Fibroblast of lung (primary cell): ENCODE data around the gene HDAC3. TPM values are rescaled to one million over a fixed set of nuclear protein-coding genes. Genes with fewer than 3 reads are reported as not detected.

ENCODE experiments used
- DNase-seq, 2 donors: peaks; one replicate each; pipeline versions ENCODE4 v3.0.0 to v3.0.0-alpha.2; 2010; ENCODE audit warnings: low read depth in 2 of 2
- H2AFZ ChIP-seq: 2 replicates; pipeline ENCODE4 v1.5.1; 2012; ENCODE audit warnings: low read length, control low read depth, inconsistent platforms
- H3K27ac ChIP-seq: 2 replicates; pipeline ENCODE4 v1.5.1; 2011; ENCODE audit warnings: low read length, control low read depth; ENCODE audit not compliant: insufficient read depth
- H3K27me3 ChIP-seq: 2 replicates; pipeline ENCODE4 v1.5.1; 2011; ENCODE audit warnings: mild to moderate bottlenecking, low read length; ENCODE audit not compliant: control insufficient read depth, insufficient read depth
- H3K36me3 ChIP-seq: 2 replicates; pipeline ENCODE4 v1.5.1; 2011; ENCODE audit warnings: low read length; ENCODE audit not compliant: control insufficient read depth, insufficient read depth
- H3K4me1 ChIP-seq: 2 replicates; pipeline ENCODE4 v1.5.1; 2011; ENCODE audit warnings: low read length; ENCODE audit not compliant: control insufficient read depth, insufficient read depth; ENCODE audit errors: extremely low read depth
- H3K4me2 ChIP-seq: 2 replicates; pipeline ENCODE4 v1.5.1; 2011; ENCODE audit warnings: low read length, control low read depth; ENCODE audit not compliant: insufficient read depth; ENCODE audit errors: extremely low read depth
- H3K4me3 ChIP-seq, 4 experiments: fragments of 200-600 bp in 1 of 4; sonication (generic) in 1 of 4; replicated peaks in 1 of 4; 2 replicates each; pipeline ENCODE4 v1.5.1; 2011 to 2016; ENCODE audit warnings: low read length in 4 of 4, low read depth in 3 of 4, mild to moderate bottlenecking in 3 of 4, control low read depth in 2 of 4, inconsistent platforms in 1 of 4, mixed read lengths in 1 of 4; ENCODE audit not compliant: insufficient read depth in 1 of 4; ENCODE audit errors: control extremely low read depth in 1 of 4
- H3K79me2 ChIP-seq: 2 replicates; pipeline ENCODE4 v1.5.1; 2012; ENCODE audit warnings: mild to moderate bottlenecking, low read length, inconsistent platforms; ENCODE audit not compliant: control insufficient read depth, insufficient read depth
- H3K9ac ChIP-seq: 2 replicates; pipeline ENCODE4 v1.5.1; 2011; ENCODE audit warnings: mild to moderate bottlenecking, low read length, control low read depth; ENCODE audit not compliant: insufficient read depth
- H3K9me3 ChIP-seq: 2 replicates; pipeline ENCODE4 v1.5.1; 2012; ENCODE audit warnings: low read depth, low read length; ENCODE audit not compliant: control insufficient read depth, insufficient read depth
- H4K20me1 ChIP-seq: 2 replicates; pipeline ENCODE4 v1.5.1; 2011; ENCODE audit warnings: low read length; ENCODE audit not compliant: control insufficient read depth, insufficient read depth; ENCODE audit errors: extremely low read depth
- CTCF ChIP-seq, 2 donors: IDR thresholded peaks in 1 of 2; conservative IDR thresholded peaks in 1 of 2; 1 replicate in 1 of 2; 2 replicates in 1 of 2; pipeline ENCODE4 v1.5.1; 2011 to 2012; ENCODE audit warnings: low read length in 2 of 2, control low read depth in 1 of 2, inconsistent platforms in 1 of 2, low read depth in 1 of 2, mild to moderate bottlenecking in 1 of 2
- EZH2 ChIP-seq: IDR thresholded peaks from 2 replicates; pipeline ENCODE4 v1.5.1; 2012; ENCODE audit warnings: low read length, control low read depth, mild to moderate bottlenecking; ENCODE audit errors: missing control alignments
- polyA plus RNA-seq, 2 donors: library from polyadenylated mRNA; depleted of rRNA in 1 of 2; stranded (reverse) in 1 of 2; unstranded in 1 of 2; fragments of >200 nt; gene quantifications; 2 replicates each; pipeline ENCODE4 v1.2.1, GENCODE V29; 2011 to 2012; ENCODE audit warnings: missing spikeins in 1 of 2
- total RNA-seq: library from RNA; depleted of rRNA; stranded (reverse); fragments of >200 nt; gene quantifications from 2 replicates; pipeline ENCODE4 v1.2.1, GENCODE V29; 2014

The HDAC3 gene
- total and polyA plus RNA-seq, 2 donors (not counting 1 experiment from before 2014, with no cell fraction given): 56.8 to 69.6 TPM

GRCh38 chr5:141664733-141665461 is 28.2 kb upstream of the HDAC3 start:
- Histone ChIP-seq H4K20me1 (no peaks in the 10 kb centered on the region), H3K36me3 (no peaks in the 10 kb centered on the region)

GRCh38 chr5:141663506-141663905 is 26.9 kb upstream of the HDAC3 start:
- Histone ChIP-seq H3K36me3 (no peaks in the 10 kb centered on the region), H4K20me1 (no peaks in the 10 kb centered on the region), H3K9ac (no peak overlapping the region), H3K79me2 (no peaks in the 10 kb centered on the region), H3K27ac (no peak overlapping the region), H3K4me2 (no peak overlapping the region), H3K4me1 (no peaks in the 10 kb centered on the region), H2AFZ (no peak overlapping the region), H3K27me3 (no peaks in the 10 kb centered on the region), H3K4me3 (no peak overlapping the region), H3K9me3 (no peaks in the 10 kb centered on the region)
- no peak for DNase-seq
- TF ChIP-seq EZH2: no peak

More at GRCh38 chr5:141664733-141665461, 28.2 kb upstream of the HDAC3 start:
- Histone ChIP-seq H3K4me3 (no peak overlapping the region), H3K27me3 (no peaks in the 10 kb centered on the region), H3K9ac (no peak overlapping the region), H3K27ac (no peak overlapping the region), H3K4me1 (no peaks in the 10 kb centered on the region), H3K79me2 (no peaks in the 10 kb centered on the region), H2AFZ (no peak overlapping the region), H3K4me2 (no peak overlapping the region), H3K9me3 (no peaks in the 10 kb centered on the region)
- TF ChIP-seq CTCF (conservative IDR thresholded peaks at IDR 0.05 in 1 of 2, IDR thresholded peaks at IDR 0.05 in 1 of 2; ENCODE audit: low read depth in 1 of 2, low read length in 2 of 2) (peak; percentile 87 to 96), EZH2 (no peak)
- DNase-seq: peak; percentile 44 to 67

GRCh38 chr5:141662028-141662427 is 25.4 kb upstream of the HDAC3 start:
- Histone ChIP-seq H3K4me1 (peaks cover 5% of the 10 kb centered on the region), H2AFZ (no peak overlapping the region), H3K4me3 (no peak overlapping the region), H3K36me3 (no peaks in the 10 kb centered on the region), H3K27ac (no peak overlapping the region), H3K79me2 (no peaks in the 10 kb centered on the region), H3K27me3 (no peaks in the 10 kb centered on the region), H3K9ac (no peak overlapping the region), H3K9me3 (no peaks in the 10 kb centered on the region), H4K20me1 (no peaks in the 10 kb centered on the region), H3K4me2 (no peak overlapping the region)
- DNase-seq: no peak
- TF ChIP-seq CTCF (conservative IDR thresholded peaks at IDR 0.05 in 1 of 2, IDR thresholded peaks at IDR 0.05 in 1 of 2; ENCODE audit: low read depth in 1 of 2, low read length in 2 of 2): no peak
- no peak for TF ChIP-seq EZH2
